ENCODE results near the gene KCTD8. TPM values are rescaled to one million over a fixed set of nuclear protein-coding genes. Genes with fewer than 3 reads are reported as not detected.

KCTD8 gene
- total RNA-seq, 1 donor from 2014 or later = 0.67 TPM

DNA sequence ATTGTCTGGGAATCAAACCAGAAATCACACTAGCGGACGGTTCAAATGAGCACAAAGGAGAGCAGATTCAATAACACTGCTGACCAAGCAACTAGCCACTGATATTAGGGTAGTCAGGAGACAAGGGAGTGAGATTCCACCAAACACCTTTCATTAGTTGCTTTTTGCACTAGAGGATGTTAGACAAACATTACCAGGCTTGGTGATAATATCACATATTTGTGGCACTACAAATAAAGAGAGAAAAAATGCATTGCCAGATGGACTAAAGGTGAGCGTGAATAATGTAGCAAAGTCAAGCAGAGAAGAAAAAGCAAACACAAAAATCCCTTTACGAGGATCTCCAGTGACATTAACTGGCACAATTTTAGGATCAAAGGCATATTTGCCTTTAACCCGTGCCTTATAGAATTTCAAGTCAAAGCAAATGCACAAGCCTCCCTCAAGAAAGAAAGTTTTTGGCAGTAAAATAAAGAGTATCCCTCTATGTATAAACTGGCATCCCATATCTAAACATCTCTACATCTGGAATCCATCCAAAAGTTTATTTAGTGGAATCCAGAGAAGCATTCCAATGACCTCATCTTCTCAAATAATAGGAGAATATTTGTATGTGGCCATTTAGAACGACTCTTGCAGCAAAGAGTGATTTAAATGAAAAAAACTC, 290.9 kb downstream of the KCTD8 start:
- no peaks in the 10 kb centered on the region for H3K9me3 ChIP-seq
- ATAC-seq (no peak), DNase-seq (no peak)
- H3K27ac ChIP-seq = no peak overlapping the region
- H3K4me1 ChIP-seq = no peaks in the 10 kb centered on the region
- no peaks in the 10 kb centered on the region for H3K27me3 ChIP-seq
- intact Hi-C loops (cut with DNase I) = no loop called here
- TF ChIP-seq, protein P1, sequence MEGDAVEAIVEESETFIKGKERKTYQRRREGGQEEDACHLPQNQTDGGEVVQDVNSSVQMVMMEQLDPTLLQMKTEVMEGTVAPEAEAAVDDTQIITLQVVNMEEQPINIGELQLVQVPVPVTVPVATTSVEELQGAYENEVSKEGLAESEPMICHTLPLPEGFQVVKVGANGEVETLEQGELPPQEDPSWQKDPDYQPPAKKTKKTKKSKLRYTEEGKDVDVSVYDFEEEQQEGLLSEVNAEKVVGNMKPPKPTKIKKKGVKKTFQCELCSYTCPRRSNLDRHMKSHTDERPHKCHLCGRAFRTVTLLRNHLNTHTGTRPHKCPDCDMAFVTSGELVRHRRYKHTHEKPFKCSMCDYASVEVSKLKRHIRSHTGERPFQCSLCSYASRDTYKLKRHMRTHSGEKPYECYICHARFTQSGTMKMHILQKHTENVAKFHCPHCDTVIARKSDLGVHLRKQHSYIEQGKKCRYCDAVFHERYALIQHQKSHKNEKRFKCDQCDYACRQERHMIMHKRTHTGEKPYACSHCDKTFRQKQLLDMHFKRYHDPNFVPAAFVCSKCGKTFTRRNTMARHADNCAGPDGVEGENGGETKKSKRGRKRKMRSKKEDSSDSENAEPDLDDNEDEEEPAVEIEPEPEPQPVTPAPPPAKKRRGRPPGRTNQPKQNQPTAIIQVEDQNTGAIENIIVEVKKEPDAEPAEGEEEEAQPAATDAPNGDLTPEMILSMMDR (IDR thresholded peaks at IDR 0.05) = no peak
- no peak overlapping the region for H3K4me3 ChIP-seq
- no peaks in the 10 kb centered on the region for H3K36me3 ChIP-seq

- TF ChIP-seq, protein P1 (IDR thresholded peaks at IDR 0.05) = no peak
- no peak for DNase-seq
- Histone ChIP-seq H3K4me1 (no peaks in the 10 kb centered on the region), H3K27me3 (no peaks in the 10 kb centered on the region), H3K9me3 (no peaks in the 10 kb centered on the region), H3K4me3 (no peak overlapping the region), H3K36me3 (no peaks in the 10 kb centered on the region), H3K27ac (no peak overlapping the region)
- ATAC-seq = no peak
- intact Hi-C loops (cut with DNase I) = no loop called here
These were observed 298.5 kb downstream of the KCTD8 start for GRCh38 chr4:44150091-44150576.

- TF ChIP-seq, protein P1 (IDR thresholded peaks at IDR 0.05) = no peak
These were observed 299.3 kb downstream of the KCTD8 start for GRCh38 chr4:44149282-44149681.

GRCh38 chr4:44147571-44148075, 301.0 kb downstream of the KCTD8 start:
- TF ChIP-seq, protein P1 (IDR thresholded peaks at IDR 0.05) = no peak
- no peaks in the 10 kb centered on the region for H3K9me3 ChIP-seq
- no peaks in the 10 kb centered on the region for H3K36me3 ChIP-seq
- no peaks in the 10 kb centered on the region for H3K27me3 ChIP-seq
- H3K27ac ChIP-seq = no peak overlapping the region
- intact Hi-C loops (cut with DNase I) = no loop called here
- H3K4me3 ChIP-seq = no peak overlapping the region
- no peak for DNase-seq
- no peak for ATAC-seq
- H3K4me1 ChIP-seq = no peaks in the 10 kb centered on the region

More at GRCh38 chr4:44149282-44149681, 299.3 kb downstream of the KCTD8 start:
- Histone ChIP-seq H3K27ac (no peak overlapping the region), H3K27me3 (no peaks in the 10 kb centered on the region), H3K4me3 (no peak overlapping the region), H3K9me3 (no peaks in the 10 kb centered on the region), H3K4me1 (no peaks in the 10 kb centered on the region), H3K36me3 (no peaks in the 10 kb centered on the region)
- DNase-seq (no peak), ATAC-seq (no peak)
- intact Hi-C loops (cut with DNase I) = no loop called here

GRCh38 chr4:44146516-44146915, 302.1 kb downstream of the KCTD8 start:
- Histone ChIP-seq H3K4me3 (no peak overlapping the region), H3K4me1 (no peaks in the 10 kb centered on the region), H3K9me3 (no peaks in the 10 kb centered on the region), H3K27ac (no peak overlapping the region), H3K36me3 (no peaks in the 10 kb centered on the region), H3K27me3 (no peaks in the 10 kb centered on the region)
- intact Hi-C loops (cut with DNase I) = no loop called here
- DNase-seq = no peak
- TF ChIP-seq, protein P1 (IDR thresholded peaks at IDR 0.05) = no peak
- no peak for ATAC-seq
